CD4-positive, alpha-beta T cell (primary cell): Measurements from ENCODE around the gene C2orf66. TPM values are rescaled to one million over a fixed set of nuclear protein-coding genes. Genes with fewer than 3 reads are reported as not detected.

Experiments
- ATAC-seq: fragments of 200-7000 bp; cut with Tn5 transposase; one replicate; pipeline ENCODE4 v1.10.0; 2022; ENCODE audit warnings: mild to moderate bottlenecking; ENCODE audit not compliant: poor library complexity
- CTCF ChIA-PET: fragments of 350-600 bp; sonication (Branson Sonifier 250); formaldehyde crosslinking; loops from one replicate; lab custom pipeline; 2021; ENCODE audit warnings: antibody characterized with exemption, inconsistent platforms; lab: Charles Lee
- POLR2A ChIA-PET: fragments of 350-600 bp; sonication (Branson Sonifier 250); formaldehyde crosslinking; loops from one replicate; lab custom pipeline; 2021; ENCODE audit warnings: antibody characterized with exemption, inconsistent platforms; lab: Charles Lee
- DNase-seq, 14 experiments: peaks; one replicate each; pipeline ENCODE4 v3.0.0-alpha.2; 2013 to 2020; ENCODE audit warnings: mixed read lengths in 2 of 14
- H3K27ac ChIP-seq, 2 donors: one replicate each; pipeline versions ENCODE4 v1.5.1 to v1.7.0; 2013; ENCODE audit warnings: low read length in 2 of 2, low read depth in 1 of 2, mild to moderate bottlenecking in 1 of 2
- H3K27me3 ChIP-seq, 2 experiments: 1 replicate in 1 of 2; 2 replicates in 1 of 2; pipeline versions ENCODE4 v1.6.1 to v1.7.0; 2013; ENCODE audit warnings: low read length in 2 of 2, control low read depth in 1 of 2, mild to moderate bottlenecking in 1 of 2, moderate library complexity in 1 of 2; ENCODE audit not compliant: insufficient read depth in 2 of 2, control insufficient read depth in 1 of 2
- H3K36me3 ChIP-seq: one replicate; pipeline ENCODE4 v1.6.1; 2013; ENCODE audit warnings: low read length, control low read depth; ENCODE audit not compliant: insufficient read depth
- H3K4me1 ChIP-seq: one replicate; pipeline ENCODE4 v1.6.1; 2013; ENCODE audit warnings: low read length, control low read depth; ENCODE audit not compliant: insufficient read depth
- H3K4me3 ChIP-seq: one replicate; pipeline ENCODE4 v1.5.1; 2013; ENCODE audit warnings: mild to moderate bottlenecking, low read length, moderate library complexity
- H3K9me3 ChIP-seq, 2 experiments: 1 replicate in 1 of 2; 2 replicates in 1 of 2; pipeline versions ENCODE4 v1.6.1 to v1.7.0; 2013; ENCODE audit warnings: low read length in 2 of 2, mild to moderate bottlenecking in 2 of 2, control low read depth in 1 of 2, moderate library complexity in 1 of 2; ENCODE audit not compliant: control insufficient read depth in 1 of 2, insufficient read depth in 1 of 2
- H3K27ac Mint-ChIP-seq: one replicate; pipeline ENCODE4 v1.8.0; 2020; ENCODE audit warnings: mixed read lengths
- H3K27me3 Mint-ChIP-seq: one replicate; pipeline ENCODE4 v1.8.0; 2021; ENCODE audit warnings: mixed read lengths
- H3K36me3 Mint-ChIP-seq: one replicate; pipeline ENCODE4 v1.8.0; 2021; ENCODE audit warnings: low read depth, mixed read lengths
- H3K4me1 Mint-ChIP-seq: one replicate; pipeline ENCODE4 v1.8.0; 2021; ENCODE audit warnings: low read depth, mixed read lengths
- H3K4me3 Mint-ChIP-seq: one replicate; pipeline ENCODE4 v1.8.0; 2020; ENCODE audit warnings: mild to moderate bottlenecking, mixed read lengths
- H3K9me3 Mint-ChIP-seq: one replicate; pipeline ENCODE4 v1.8.0; 2020; ENCODE audit warnings: mixed read lengths
- CTCF ChIP-seq: fragments of 200-600 bp; IDR thresholded peaks from one replicate; pipeline ENCODE4 v1.8.0; 2022; ENCODE audit warnings: antibody characterized with exemption, mild to moderate bottlenecking
- intact Hi-C, 2 experiments: fragments of 100-400 bp; cut with DNase I in 1 of 2; cut with micrococcal nuclease in 1 of 2; formaldehyde crosslinking; loops; one replicate each; pipeline versions ENCODE4 v1.15.1 to v1.9.0; 2023 to 2025; cut with DNase I, micrococcal nuclease
- total RNA-seq, 174 experiments: library from RNA in 2 of 174; stranded (reverse) in 2 of 174; gene quantifications; one replicate each; pipeline ENCODE4 v1.2.3 and lab custom pipeline; 2021 to 2026

C2orf66 gene
- total RNA-seq, 2 experiments from 2014 or later, result not detected

- POLR2A ChIA-PET, result no interaction called here
- Mint-ChIP-seq H3K4me3 (no peak overlapping the region), H3K9me3 (peaks cover 7% of the 10 kb centered on the region), H3K27ac (no peak overlapping the region), H3K4me1 (no peaks in the 10 kb centered on the region), H3K36me3 (no peaks in the 10 kb centered on the region), H3K27me3 (peaks cover 29% of the 10 kb centered on the region)
- TF ChIP-seq CTCF, result no peak
- CTCF ChIA-PET, result no interaction called here
- Histone ChIP-seq H3K27me3 (peaks cover 0 to 4% of the 10 kb centered on the region in 2 experiments), H3K4me1 (no peaks in the 10 kb centered on the region), H3K4me3 (no peak overlapping the region), H3K27ac (no peak overlapping the region), H3K36me3 (no peaks in the 10 kb centered on the region), H3K9me3 (peaks cover 0 to 1% of the 10 kb centered on the region in 2 experiments)
- DNase-seq (no peak), ATAC-seq (no peak)
- intact Hi-C loops, result no loop called here
These were observed 14.8 kb upstream of the C2orf66 start for GRCh38 chr2:196823750-196824522.

GRCh38 chr2:196821195-196821594 lies 12.0 kb upstream of the C2orf66 start:
- no peak for ATAC-seq
- POLR2A ChIA-PET, result no interaction called here
- Mint-ChIP-seq H3K4me1 (no peaks in the 10 kb centered on the region), H3K27me3 (peaks cover 37% of the 10 kb centered on the region), H3K27ac (no peak overlapping the region), H3K4me3 (no peak overlapping the region), H3K36me3 (no peaks in the 10 kb centered on the region), H3K9me3 (peaks cover 14% of the 10 kb centered on the region)
- Histone ChIP-seq H3K9me3 (peaks cover 5 to 15% of the 10 kb centered on the region in 2 experiments), H3K27me3 (peaks cover 0 to 4% of the 10 kb centered on the region in 2 experiments), H3K4me3 (no peak overlapping the region), H3K36me3 (no peaks in the 10 kb centered on the region), H3K27ac (no peak overlapping the region), H3K4me1 (no peaks in the 10 kb centered on the region)
- DNase-seq, result no peak
- intact Hi-C loops, result no loop called here
- TF ChIP-seq CTCF, result no peak
- CTCF ChIA-PET, result no interaction called here

- no peak overlapping the region for H3K27ac Mint-ChIP-seq
- TF ChIP-seq CTCF, result no peak
- Histone ChIP-seq H3K36me3 (no peaks in the 10 kb centered on the region), H3K9me3 (no peaks in the 10 kb centered on the region), H3K27me3 (peaks cover 4 to 10% of the 10 kb centered on the region in 2 experiments), H3K4me3 (no peak overlapping the region), H3K4me1 (no peaks in the 10 kb centered on the region), H3K27ac (no peak overlapping the region)
- H3K4me3 Mint-ChIP-seq, result no peak overlapping the region
- CTCF ChIA-PET, result no interaction called here
- POLR2A ChIA-PET, result no interaction called here
- DNase-seq, result no peak
- H3K27me3 Mint-ChIP-seq, result peaks cover 44% of the 10 kb centered on the region
- ATAC-seq, result no peak
- intact Hi-C loops, result loop anchor here in 1 of 2 experiments (10.0 kb wide), 1 partner anchor 897 kb away; the partner anchor contains the start of gene MARS2
- H3K4me1 Mint-ChIP-seq, result no peaks in the 10 kb centered on the region
- H3K36me3 Mint-ChIP-seq, result no peaks in the 10 kb centered on the region
- no peaks in the 10 kb centered on the region for H3K9me3 Mint-ChIP-seq
These were observed 981 bp downstream of the C2orf66 start for GRCh38 chr2:196808083-196808665.
